Testis (tissue), 2 donors: ENCODE results near the gene MRPL2.

ENCODE experiments used
- POLR2A ChIP-seq: fragments of 450-650 bp; IDR thresholded peaks from one replicate; pipeline ENCODE4 v1.6.1; 2017; ENCODE audit warnings: antibody characterized with exemption, mild to moderate bottlenecking, moderate library complexity
- TF ChIP-seq, protein P1 (sequence below), 3 experiments: fragments of 450-650 bp in 2 of 3; fragments of 200-600 bp in 1 of 3; sonication (generic) in 1 of 3; IDR thresholded peaks; one replicate each; pipeline ENCODE4 v1.5.1; 2016 to 2019; ENCODE audit warnings: antibody characterized with exemption in 3 of 3, mild to moderate bottlenecking in 2 of 3, moderate library complexity in 1 of 3

DNA sequence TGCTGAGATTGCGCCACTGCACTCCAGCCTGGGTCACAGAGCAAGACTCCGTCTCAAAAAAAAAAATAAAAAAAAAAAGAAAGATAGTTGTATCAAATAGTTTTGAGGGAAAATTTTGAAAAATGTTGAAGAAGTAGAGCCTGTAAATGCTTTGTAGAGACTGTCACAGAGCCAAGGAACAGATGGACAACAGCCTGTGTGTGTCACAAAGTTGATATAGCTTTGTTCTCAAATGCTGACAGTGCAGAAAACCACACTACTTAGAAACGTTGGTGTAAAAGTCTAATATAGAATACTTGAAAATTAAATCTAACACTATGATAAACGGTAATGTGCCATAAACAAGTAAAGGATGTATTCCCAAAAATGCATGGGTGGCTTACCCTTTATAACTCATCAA lies 42.3 kb upstream of the MRPL2 start:
- TF ChIP-seq, protein P1, sequence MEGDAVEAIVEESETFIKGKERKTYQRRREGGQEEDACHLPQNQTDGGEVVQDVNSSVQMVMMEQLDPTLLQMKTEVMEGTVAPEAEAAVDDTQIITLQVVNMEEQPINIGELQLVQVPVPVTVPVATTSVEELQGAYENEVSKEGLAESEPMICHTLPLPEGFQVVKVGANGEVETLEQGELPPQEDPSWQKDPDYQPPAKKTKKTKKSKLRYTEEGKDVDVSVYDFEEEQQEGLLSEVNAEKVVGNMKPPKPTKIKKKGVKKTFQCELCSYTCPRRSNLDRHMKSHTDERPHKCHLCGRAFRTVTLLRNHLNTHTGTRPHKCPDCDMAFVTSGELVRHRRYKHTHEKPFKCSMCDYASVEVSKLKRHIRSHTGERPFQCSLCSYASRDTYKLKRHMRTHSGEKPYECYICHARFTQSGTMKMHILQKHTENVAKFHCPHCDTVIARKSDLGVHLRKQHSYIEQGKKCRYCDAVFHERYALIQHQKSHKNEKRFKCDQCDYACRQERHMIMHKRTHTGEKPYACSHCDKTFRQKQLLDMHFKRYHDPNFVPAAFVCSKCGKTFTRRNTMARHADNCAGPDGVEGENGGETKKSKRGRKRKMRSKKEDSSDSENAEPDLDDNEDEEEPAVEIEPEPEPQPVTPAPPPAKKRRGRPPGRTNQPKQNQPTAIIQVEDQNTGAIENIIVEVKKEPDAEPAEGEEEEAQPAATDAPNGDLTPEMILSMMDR (IDR thresholded peaks at IDR 0.05), result no peak
- no peak for TF ChIP-seq POLR2A
